HepG2 (cell line): ENCODE data around the gene GNG12. TPM values are rescaled to one million over a fixed set of nuclear protein-coding genes. Genes with fewer than 3 reads are reported as not detected.

ENCODE experiments used
- ATAC-seq: fragments of 200-7000 bp; cut with Tn5 transposase; 3 replicates; pipeline ENCODE4 v1.9.1; 2020; ENCODE audit warnings: mild to moderate bottlenecking, moderate library complexity
- BruUV-seq: library from RNA; stranded (reverse); fragments of 400-500 nt; replicated peaks from 2 replicates; lab custom pipeline; 2021; lab: Mats Ljungman, UMichigan
- CTCF ChIA-PET: fragments of 300-600 bp; formaldehyde crosslinking; extraction: SDS; loops from one replicate; lab custom pipeline; 2021; ENCODE audit warnings: low total read pairs, inconsistent platforms, low intra/inter-chr PET ratio; lab: Yijun Ruan, JAX
- POLR2A ChIA-PET: fragments of 350-600 bp; sonication (Branson Sonifier 250); formaldehyde crosslinking; loops from one replicate; lab custom pipeline; 2020; ENCODE audit warnings: antibody characterized with exemption, inconsistent platforms; lab: Yijun Ruan, JAX
- DNase-seq: peaks from one replicate; pipeline ENCODE4 v3.0.0-alpha.2; 2015; ENCODE audit warnings: low spot score
- FAIRE-seq: peaks from 3 replicates; lab custom pipeline; 2011; peaks lifted over from hg19 to GRCh38; lab: Jason Lieb, UNC
- H2AFZ ChIP-seq: one replicate; pipeline ENCODE4 v1.6.1; 2011; ENCODE audit warnings: low read length, inconsistent platforms
- H3K27ac ChIP-seq: fragments of 300-600 bp; 3 replicates; pipeline ENCODE4 v1.8.0; 2011; ENCODE audit warnings: mixed run types, mild to moderate bottlenecking, mixed read lengths, low read length, inconsistent platforms; ENCODE audit not compliant: insufficient read depth; ENCODE audit errors: extremely low read length
- H3K27me3 ChIP-seq, 2 experiments: fragments of 200-600 bp in 1 of 2; 2 replicates in 1 of 2; 3 replicates in 1 of 2; pipeline versions ENCODE4 v1.6.0 to v1.8.0; 2011; ENCODE audit warnings: low read length in 2 of 2, mild to moderate bottlenecking in 2 of 2, moderate library complexity in 2 of 2, inconsistent platforms in 1 of 2; ENCODE audit not compliant: insufficient read depth in 2 of 2, control insufficient read depth in 1 of 2
- H3K36me3 ChIP-seq, 2 experiments: fragments of 200-600 bp in 1 of 2; replicated peaks in 1 of 2; 2 replicates in 1 of 2; 3 replicates in 1 of 2; pipeline versions ENCODE4 v1.5.1 to v1.8.0; 2011; ENCODE audit warnings: low read length in 2 of 2, inconsistent platforms in 1 of 2; ENCODE audit not compliant: insufficient read depth in 2 of 2, control insufficient read depth in 1 of 2
- H3K4me1 ChIP-seq: 2 replicates; pipeline ENCODE4 v1.5.1; 2012; ENCODE audit warnings: low read length, inconsistent platforms; ENCODE audit not compliant: insufficient read depth
- H3K4me2 ChIP-seq: 2 replicates; pipeline ENCODE4 v1.6.0; 2011; ENCODE audit warnings: low read depth, low read length, inconsistent platforms
- H3K4me3 ChIP-seq, 3 experiments: fragments of 200-600 bp in 1 of 3; sonication (generic), shearing (Covaris generic) in 1 of 3; replicated peaks in 1 of 3; 2 replicates each; pipeline ENCODE4 v1.5.1; 2011 to 2016; ENCODE audit warnings: low read length in 3 of 3, inconsistent platforms in 2 of 3, low read depth in 2 of 3, mild to moderate bottlenecking in 2 of 3, control low read depth in 1 of 3, mixed read lengths in 1 of 3; ENCODE audit not compliant: insufficient read depth in 1 of 3
- H3K79me2 ChIP-seq: one replicate; pipeline ENCODE4 v1.6.1; 2011; ENCODE audit warnings: low read length, inconsistent platforms; ENCODE audit not compliant: insufficient read depth
- H3K9ac ChIP-seq: 2 replicates; pipeline ENCODE4 v1.6.0; 2011; ENCODE audit warnings: mild to moderate bottlenecking, low read depth, low read length, inconsistent platforms; ENCODE audit not compliant: insufficient read depth
- H3K9me3 ChIP-seq: 2 replicates; pipeline ENCODE4 v1.5.1; 2012; ENCODE audit warnings: mild to moderate bottlenecking, low read length
- H4K20me1 ChIP-seq: 2 replicates; pipeline ENCODE4 v1.6.0; 2011; ENCODE audit warnings: inconsistent platforms, mild to moderate bottlenecking, low read length, moderate library complexity; ENCODE audit not compliant: insufficient read depth
- ARID5B ChIP-seq: IDR thresholded peaks from 2 replicates; pipeline ENCODE4 v1.4.0; 2020; ENCODE audit warnings: mild to moderate bottlenecking, missing genetic modification reagents
- CREB3 ChIP-seq: sonication (generic); formaldehyde crosslinking; IDR thresholded peaks from 2 replicates; pipeline ENCODE4 v1.5.0; 2020; ENCODE audit warnings: missing genetic modification reagents
- ETV5 ChIP-seq: IDR thresholded peaks from 2 replicates; pipeline ENCODE4 v1.6.1; 2018; ENCODE audit warnings: missing biosample characterization, missing genetic modification reagents, inconsistent platforms, borderline replicate concordance
- FIP1L1 ChIP-seq: fragments of 200-400 bp; formaldehyde crosslinking; IDR thresholded peaks from 2 replicates; pipeline ENCODE4 v1.6.1; 2018; ENCODE audit warnings: low read depth, mild to moderate bottlenecking, low read length, moderate library complexity, borderline replicate concordance; ENCODE audit not compliant: insufficient read depth
- HNF4A ChIP-seq: sonication (generic); formaldehyde crosslinking; IDR thresholded peaks from 2 replicates; pipeline ENCODE4 v1.4.0; 2020; ENCODE audit warnings: missing genetic modification reagents
- HNRNPUL1 ChIP-seq: fragments of 200-400 bp; formaldehyde crosslinking; IDR thresholded peaks from 2 replicates; pipeline ENCODE4 v1.6.1; 2017; ENCODE audit warnings: low read depth, mild to moderate bottlenecking, low read length, moderate library complexity
- NFIB ChIP-seq: sonication (generic); formaldehyde crosslinking; IDR thresholded peaks from 2 replicates; pipeline ENCODE4 v1.9.0; 2021; ENCODE audit warnings: missing genetic modification reagents, mild to moderate bottlenecking, borderline replicate concordance
- NRL ChIP-seq: sonication (generic); formaldehyde crosslinking; IDR thresholded peaks from 2 replicates; pipeline ENCODE4 v1.5.0; 2020; ENCODE audit warnings: missing genetic modification reagents, mild to moderate bottlenecking, moderate library complexity, borderline replicate concordance
- PHF20 ChIP-seq: sonication (generic); formaldehyde crosslinking; IDR thresholded peaks from 2 replicates; pipeline ENCODE4 v1.5.0; 2020; ENCODE audit warnings: mild to moderate bottlenecking, missing genetic modification reagents
- REPIN1 ChIP-seq: sonication (generic); formaldehyde crosslinking; IDR thresholded peaks from 2 replicates; pipeline ENCODE4 v1.8.0; 2022; ENCODE audit warnings: missing genetic modification reagents, low read depth, mild to moderate bottlenecking, borderline replicate concordance
- RFXAP ChIP-seq: sonication (generic); formaldehyde crosslinking; IDR thresholded peaks from 2 replicates; pipeline ENCODE4 v1.4.0; 2020; ENCODE audit warnings: missing genetic modification reagents, borderline replicate concordance
- RNF219 ChIP-seq: sonication (generic); formaldehyde crosslinking; IDR thresholded peaks from 2 replicates; pipeline ENCODE4 v1.5.0; 2020; ENCODE audit warnings: mild to moderate bottlenecking, missing genetic modification reagents
- SRSF4 ChIP-seq: fragments of 200-400 bp; formaldehyde crosslinking; IDR thresholded peaks from one replicate; pipeline ENCODE4 v1.6.1; 2018; ENCODE audit warnings: mild to moderate bottlenecking, low read depth, low read length, moderate library complexity; ENCODE audit not compliant: poor library complexity, severe bottlenecking
- ZNF224 ChIP-seq: sonication (generic); formaldehyde crosslinking; IDR thresholded peaks from 2 replicates; pipeline ENCODE4 v1.5.0; 2020; ENCODE audit warnings: mild to moderate bottlenecking, missing genetic modification reagents
- ZNF792 ChIP-seq: IDR thresholded peaks from 2 replicates; pipeline ENCODE4 v1.6.1; 2016
- ZSCAN29 ChIP-seq: sonication (generic); formaldehyde crosslinking; conservative IDR thresholded peaks from 2 replicates; pipeline ENCODE4 v1.4.0; 2020; ENCODE audit warnings: mild to moderate bottlenecking, missing genetic modification reagents
- WGBS: methylation state at CpG from one replicate; pipeline ENCODE4 v1.1.6; 2017; ENCODE audit warnings: low lambda C conversion rate; 5-methylcytosine and 5-hydroxymethylcytosine counted together
- in situ Hi-C: cut with HindIII; loops from 2 replicates; pipeline ENCODE4 v1.10.0; 2017; ENCODE audit warnings: low pct_unique_long_range_greater_than_20kb; ENCODE audit not compliant: extremely low pct_ligation_motif_present
- intact Hi-C: fragments of 100-400 bp; cut with micrococcal nuclease; formaldehyde crosslinking; loops from one replicate; pipeline ENCODE4 v1.10.0; 2022; ENCODE audit not compliant: unreplicated experiment
- polyA plus RNA-seq, 8 experiments: library from polyadenylated mRNA; depleted of rRNA in 3 of 8; stranded (reverse) in 7 of 8; unstranded in 1 of 8; fragments of >200 nt; fragmentation: Illumina TruSeq in 4 of 8; extraction: Trizol in 4 of 8; gene quantifications; 2 replicates each; pipeline versions ENCODE4 v1.2.1 to v1.2.3, GENCODE V29; 2011 to 2016; ENCODE audit warnings: low read depth in 4 of 8, missing spikeins in 1 of 8, mixed read lengths in 1 of 8; ENCODE audit not compliant: insufficient read depth in 1 of 8
- total RNA-seq, 5 experiments: library from RNA; depleted of rRNA; stranded (reverse); fragments of >200 nt; fragmentation: Illumina TruSeq; extraction: Trizol; gene quantifications; 2 replicates each; pipeline ENCODE4 v1.2.3, GENCODE V29; 2016; ENCODE audit warnings: low read depth in 1 of 5
- TF ChIP-seq, protein P1 (sequence below): sonication (generic); formaldehyde crosslinking; IDR thresholded peaks from 2 replicates; pipeline ENCODE4 v1.8.0; 2022; ENCODE audit warnings: missing genetic modification reagents, mild to moderate bottlenecking, inconsistent platforms, borderline replicate concordance

The GNG12 gene
- total and polyA plus RNA-seq, 2 of the 13 experiments (the other 11 are each of a cell fraction or from before 2014, with no cell fraction given) = 0.11 TPM

- H3K4me2 ChIP-seq = no peak overlapping the region
- TF ChIP-seq FIP1L1 (no peak), ETV5 (no peak), ARID5B (CRISPR knock-in tag) (no peak), ZNF224 (no peak), CREB3 (no peak), RFXAP (CRISPR knock-in tag) (no peak), NFIB (CRISPR knock-in tag) (no peak), RNF219 (CRISPR knock-in tag) (no peak), SRSF4 (no peak), NRL (no peak), ZSCAN29 (no peak), HNRNPUL1 (no peak), HNF4A (CRISPR knock-in tag) (no peak), PHF20 (CRISPR knock-in tag) (no peak), ZNF792 (CRISPR knock-in tag) (no peak), REPIN1 (CRISPR knock-in tag) (no peak)
- TF ChIP-seq, protein P1, sequence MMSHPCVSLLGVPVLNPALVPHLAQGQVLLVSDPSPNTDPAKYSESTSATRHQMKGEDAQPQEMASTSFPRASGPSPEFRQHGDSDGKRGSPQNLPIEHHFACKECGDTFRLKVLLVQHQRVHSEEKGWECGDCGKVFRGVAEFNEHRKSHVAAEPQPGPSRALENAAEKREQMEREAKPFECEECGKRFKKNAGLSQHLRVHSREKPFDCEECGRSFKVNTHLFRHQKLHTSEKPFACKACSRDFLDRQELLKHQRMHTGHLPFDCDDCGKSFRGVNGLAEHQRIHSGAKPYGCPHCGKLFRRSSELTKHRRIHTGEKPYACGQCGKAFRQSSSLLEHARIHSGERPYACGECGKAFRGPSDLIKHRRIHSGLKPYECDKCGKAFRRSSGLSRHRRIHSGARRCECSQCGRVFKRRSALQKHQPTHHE (CRISPR knock-in tag) = no peak
- POLR2A ChIA-PET = no interaction called here
These were observed 6.6 kb upstream of the GNG12 start for GRCh38 chr1:67839826-67840225.

More at GRCh38 chr1:67839826-67840225, 6.6 kb upstream of the GNG12 start:
- intact Hi-C loops = no loop called here
- in situ Hi-C loops = no loop called here
- ATAC-seq = no peak
- Histone ChIP-seq H3K4me3 (no peak overlapping the region), H3K27ac (no peak overlapping the region), H3K9me3 (no peaks in the 10 kb centered on the region), H3K9ac (no peak overlapping the region), H3K36me3 (no peaks in the 10 kb centered on the region), H4K20me1 (no peaks in the 10 kb centered on the region), H3K79me2 (no peaks in the 10 kb centered on the region), H3K4me1 (no peaks in the 10 kb centered on the region), H3K27me3 (peaks cover 0 to under 1% of the 10 kb centered on the region in 2 experiments; a peak in 1 of 5 replicates), H2AFZ (no peak overlapping the region)
- FAIRE-seq = no peak
- WGBS = 0% methylated on average over 2 of the region's 2 CpGs
- no peak for DNase-seq
- BruUV-seq = no TSS peak
- CTCF ChIA-PET = no interaction called here
